CD4-positive, alpha-beta T cell (primary cell): ENCODE results near the gene KIF18A. TPM values are rescaled to one million over a fixed set of nuclear protein-coding genes. Genes with fewer than 3 reads are reported as not detected.

Experiments
- ATAC-seq: fragments of 200-7000 bp; cut with Tn5 transposase; one replicate; pipeline ENCODE4 v1.10.0; 2022; ENCODE audit warnings: mild to moderate bottlenecking; ENCODE audit not compliant: poor library complexity
- CTCF ChIA-PET: fragments of 350-600 bp; sonication (Branson Sonifier 250); formaldehyde crosslinking; loops from one replicate; lab custom pipeline; 2021; ENCODE audit warnings: antibody characterized with exemption, inconsistent platforms; lab: Charles Lee
- POLR2A ChIA-PET: fragments of 350-600 bp; sonication (Branson Sonifier 250); formaldehyde crosslinking; loops from one replicate; lab custom pipeline; 2021; ENCODE audit warnings: antibody characterized with exemption, inconsistent platforms; lab: Charles Lee
- DNase-seq, 14 experiments: peaks; one replicate each; pipeline ENCODE4 v3.0.0-alpha.2; 2013 to 2020; ENCODE audit warnings: mixed read lengths in 2 of 14
- H3K27ac ChIP-seq, 2 donors: one replicate each; pipeline versions ENCODE4 v1.5.1 to v1.7.0; 2013; ENCODE audit warnings: low read length in 2 of 2, low read depth in 1 of 2, mild to moderate bottlenecking in 1 of 2
- H3K27me3 ChIP-seq, 2 experiments: 1 replicate in 1 of 2; 2 replicates in 1 of 2; pipeline versions ENCODE4 v1.6.1 to v1.7.0; 2013; ENCODE audit warnings: low read length in 2 of 2, control low read depth in 1 of 2, mild to moderate bottlenecking in 1 of 2, moderate library complexity in 1 of 2; ENCODE audit not compliant: insufficient read depth in 2 of 2, control insufficient read depth in 1 of 2
- H3K36me3 ChIP-seq: one replicate; pipeline ENCODE4 v1.6.1; 2013; ENCODE audit warnings: low read length, control low read depth; ENCODE audit not compliant: insufficient read depth
- H3K4me1 ChIP-seq: one replicate; pipeline ENCODE4 v1.6.1; 2013; ENCODE audit warnings: low read length, control low read depth; ENCODE audit not compliant: insufficient read depth
- H3K4me3 ChIP-seq: one replicate; pipeline ENCODE4 v1.5.1; 2013; ENCODE audit warnings: mild to moderate bottlenecking, low read length, moderate library complexity
- H3K9me3 ChIP-seq, 2 experiments: 1 replicate in 1 of 2; 2 replicates in 1 of 2; pipeline versions ENCODE4 v1.6.1 to v1.7.0; 2013; ENCODE audit warnings: low read length in 2 of 2, mild to moderate bottlenecking in 2 of 2, control low read depth in 1 of 2, moderate library complexity in 1 of 2; ENCODE audit not compliant: control insufficient read depth in 1 of 2, insufficient read depth in 1 of 2
- H3K27ac Mint-ChIP-seq: one replicate; pipeline ENCODE4 v1.8.0; 2020; ENCODE audit warnings: mixed read lengths
- H3K27me3 Mint-ChIP-seq: one replicate; pipeline ENCODE4 v1.8.0; 2021; ENCODE audit warnings: mixed read lengths
- H3K36me3 Mint-ChIP-seq: one replicate; pipeline ENCODE4 v1.8.0; 2021; ENCODE audit warnings: low read depth, mixed read lengths
- H3K4me1 Mint-ChIP-seq: one replicate; pipeline ENCODE4 v1.8.0; 2021; ENCODE audit warnings: low read depth, mixed read lengths
- H3K4me3 Mint-ChIP-seq: one replicate; pipeline ENCODE4 v1.8.0; 2020; ENCODE audit warnings: mild to moderate bottlenecking, mixed read lengths
- H3K9me3 Mint-ChIP-seq: one replicate; pipeline ENCODE4 v1.8.0; 2020; ENCODE audit warnings: mixed read lengths
- CTCF ChIP-seq: fragments of 200-600 bp; IDR thresholded peaks from one replicate; pipeline ENCODE4 v1.8.0; 2022; ENCODE audit warnings: antibody characterized with exemption, mild to moderate bottlenecking
- intact Hi-C, 2 experiments: fragments of 100-400 bp; cut with DNase I in 1 of 2; cut with micrococcal nuclease in 1 of 2; formaldehyde crosslinking; loops; one replicate each; pipeline versions ENCODE4 v1.15.1 to v1.9.0; 2023 to 2025; cut with DNase I, micrococcal nuclease
- total RNA-seq, 174 experiments: library from RNA in 2 of 174; stranded (reverse) in 2 of 174; gene quantifications; one replicate each; pipeline ENCODE4 v1.2.3 and lab custom pipeline; 2021 to 2026

The KIF18A gene
- total RNA-seq, 2 experiments from 2014 or later = 3.4 to 5.3 TPM

- DNase-seq (no peak), ATAC-seq (no peak)
- H3K4me1 Mint-ChIP-seq = no peaks in the 10 kb centered on the region
- no peak overlapping the region for H3K27ac Mint-ChIP-seq
- Histone ChIP-seq H3K27me3 (no peaks in the 10 kb centered on the region), H3K4me1 (no peaks in the 10 kb centered on the region), H3K27ac (no peak overlapping the region), H3K9me3 (peaks cover 0 to 4% of the 10 kb centered on the region in 2 experiments), H3K36me3 (no peaks in the 10 kb centered on the region), H3K4me3 (no peak overlapping the region)
- no peak for TF ChIP-seq CTCF
- no peak overlapping the region for H3K4me3 Mint-ChIP-seq
- ChIA-PET POLR2A (no interaction called here), CTCF (no interaction called here)
- H3K36me3 Mint-ChIP-seq = no peaks in the 10 kb centered on the region
- intact Hi-C loops = no loop called here
- H3K9me3 Mint-ChIP-seq = no peaks in the 10 kb centered on the region
- no peaks in the 10 kb centered on the region for H3K27me3 Mint-ChIP-seq
Measured at GRCh38 chr11:27995083-27995482, 112.9 kb downstream of the KIF18A start.

GRCh38 chr11:27991736-27992135, 116.2 kb downstream of the KIF18A start:
- Mint-ChIP-seq H3K4me1 (peaks cover 18% of the 10 kb centered on the region), H3K27ac (no peak overlapping the region), H3K36me3 (no peaks in the 10 kb centered on the region), H3K27me3 (no peaks in the 10 kb centered on the region), H3K4me3 (no peak overlapping the region), H3K9me3 (no peaks in the 10 kb centered on the region)
- intact Hi-C loops = no loop called here
- ChIA-PET CTCF (no interaction called here), POLR2A (no interaction called here)
- no peak for DNase-seq
- Histone ChIP-seq H3K4me1 (no peaks in the 10 kb centered on the region), H3K27ac (no peak overlapping the region), H3K9me3 (no peaks in the 10 kb centered on the region), H3K36me3 (no peaks in the 10 kb centered on the region), H3K4me3 (no peak overlapping the region), H3K27me3 (no peaks in the 10 kb centered on the region)
- TF ChIP-seq CTCF = no peak
- no peak for ATAC-seq

GRCh38 chr11:27977527-27977926, 130.4 kb downstream of the KIF18A start:
- Histone ChIP-seq H3K4me3 (no peak overlapping the region), H3K4me1 (no peaks in the 10 kb centered on the region), H3K27ac (no peak overlapping the region), H3K9me3 (no peaks in the 10 kb centered on the region), H3K27me3 (no peaks in the 10 kb centered on the region), H3K36me3 (no peaks in the 10 kb centered on the region)
- TF ChIP-seq CTCF = no peak
- Mint-ChIP-seq H3K9me3 (no peaks in the 10 kb centered on the region), H3K27me3 (no peaks in the 10 kb centered on the region), H3K4me1 (no peaks in the 10 kb centered on the region), H3K27ac (no peak overlapping the region), H3K4me3 (no peak overlapping the region), H3K36me3 (no peaks in the 10 kb centered on the region)
- CTCF ChIA-PET = no interaction called here
- DNase-seq (no peak), ATAC-seq (no peak)
- POLR2A ChIA-PET = no interaction called here
- intact Hi-C loops = no loop called here
